HCT116 (cell line): ENCODE results near the gene NIM1K. TPM values are rescaled to one million over a fixed set of nuclear protein-coding genes. Genes with fewer than 3 reads are reported as not detected.

ENCODE experiments used
- ATAC-seq: fragments of 200-7000 bp; cut with Tn5 transposase; 2 replicates; pipeline ENCODE4 v1.9.1; 2020; ENCODE audit warnings: mild to moderate bottlenecking, moderate library complexity
- BruUV-seq: library from RNA; stranded (reverse); fragments of 400-500 nt; replicated peaks from 2 replicates; lab custom pipeline; 2021; lab: Mats Ljungman, UMichigan
- CTCF ChIA-PET: fragments of 300-600 bp; sonication (Branson Sonifier 250); formaldehyde crosslinking; loops from one replicate; lab custom pipeline; 2021; ENCODE audit warnings: antibody characterized with exemption; lab: Charles Lee
- POLR2A ChIA-PET: fragments of 300-600, 350-600 bp; sonication (Branson Sonifier 250); formaldehyde crosslinking; loops from one replicate; lab custom pipeline; 2021; ENCODE audit warnings: antibody characterized with exemption; lab: Charles Lee
- RAD21 ChIA-PET, 2 experiments: fragments of 300-600 bp; sonication (Branson Sonifier 250); formaldehyde crosslinking; loops; one replicate each; lab custom pipeline; 2023; ENCODE audit warnings: low total read pairs in 2 of 2; ENCODE audit not compliant: uncharacterized antibody in 2 of 2, unreplicated experiment in 2 of 2, low non-redundant PET in 1 of 2; lab: Charles Lee
- DNase-seq: peaks from one replicate; pipeline ENCODE4 v3.0.0-alpha.2; 2010; ENCODE audit warnings: low read depth, low spot score
- H2AFZ ChIP-seq: fragments of 200-600 bp; shearing (Covaris generic), sonication (generic); 2 replicates; pipeline ENCODE4 v1.6.1; 2017; ENCODE audit warnings: low read depth, mixed run types, mixed read lengths, antibody characterized with exemption, low read length; ENCODE audit not compliant: poor library complexity, severe bottlenecking
- H3K27ac ChIP-seq: 2 replicates; pipeline ENCODE4 v1.5.1; 2012; ENCODE audit warnings: low read depth, low read length
- H3K27me3 ChIP-seq: fragments of 200-600 bp; sonication (generic); 2 replicates; pipeline ENCODE4 v1.6.1; 2016; ENCODE audit warnings: mixed run types, low read length, mixed read lengths; ENCODE audit not compliant: insufficient read depth
- H3K36me3 ChIP-seq, 2 experiments: fragments of 200-500 bp in 1 of 2; fragments of 200-600 bp in 1 of 2; sonication (Bioruptor generic) in 1 of 2; sonication (generic) in 1 of 2; 2 replicates each; pipeline versions ENCODE4 v1.5.1 to v1.6.1; 2014 to 2016; ENCODE audit warnings: low read length in 2 of 2, inconsistent platforms in 1 of 2, mixed read lengths in 1 of 2, mixed run types in 1 of 2; ENCODE audit not compliant: insufficient read depth in 2 of 2, control insufficient read depth in 1 of 2
- H3K4me1 ChIP-seq, 2 experiments: fragments of 200-600 bp in 1 of 2; sonication (generic) in 1 of 2; 2 replicates each; pipeline versions ENCODE4 v1.5.1 to v1.6.1; 2012 to 2017; ENCODE audit warnings: low read length in 2 of 2, inconsistent platforms in 1 of 2, mild to moderate bottlenecking in 1 of 2, mixed read lengths in 1 of 2, mixed run types in 1 of 2, moderate library complexity in 1 of 2; ENCODE audit not compliant: insufficient read depth in 2 of 2, control insufficient read depth in 1 of 2
- H3K4me2 ChIP-seq: fragments of 200-600 bp; sonication (generic); 2 replicates; pipeline ENCODE4 v1.6.1; 2017; ENCODE audit warnings: mixed run types, low read length, mixed read lengths
- H3K4me3 ChIP-seq, 2 experiments: fragments of 200-600 bp in 1 of 2; sonication (generic) in 1 of 2; replicated peaks in 1 of 2; 2 replicates each; pipeline ENCODE4 v1.5.1; 2011 to 2016; ENCODE audit warnings: low read length in 2 of 2, control low read depth in 1 of 2, low read depth in 1 of 2, mild to moderate bottlenecking in 1 of 2, mixed read lengths in 1 of 2, mixed run types in 1 of 2
- H3K79me2 ChIP-seq: fragments of 200-600 bp; sonication (generic); 2 replicates; pipeline ENCODE4 v1.6.1; 2017; ENCODE audit warnings: mild to moderate bottlenecking, mixed run types, low read length, moderate library complexity, mixed read lengths; ENCODE audit not compliant: insufficient read depth
- H3K9ac ChIP-seq: fragments of 200-600 bp; sonication (generic); 2 replicates; pipeline ENCODE4 v1.6.1; 2016; ENCODE audit warnings: low read length, mixed read lengths
- H3K9me2 ChIP-seq: fragments of 200-600 bp; sonication (generic), shearing (Covaris generic); 2 replicates; pipeline ENCODE4 v1.6.1; 2017; ENCODE audit warnings: mixed run types, mild to moderate bottlenecking, moderate library complexity; ENCODE audit not compliant: insufficient read depth
- H3K9me3 ChIP-seq, 2 experiments: fragments of 200-500 bp in 1 of 2; fragments of 200-600 bp in 1 of 2; sonication (Bioruptor generic) in 1 of 2; sonication (generic) in 1 of 2; 2 replicates each; pipeline ENCODE4 v1.6.1; 2014 to 2017; ENCODE audit warnings: low read length in 2 of 2, mixed read lengths in 2 of 2, inconsistent platforms in 1 of 2, low read depth in 1 of 2, mild to moderate bottlenecking in 1 of 2, mixed run types in 1 of 2, moderate library complexity in 1 of 2; ENCODE audit not compliant: control insufficient read depth in 1 of 2, insufficient read depth in 1 of 2
- H4K20me1 ChIP-seq: fragments of 200-600 bp; sonication (generic), shearing (Covaris generic); 2 replicates; pipeline ENCODE4 v1.6.1; 2017; ENCODE audit warnings: mixed run types, mild to moderate bottlenecking, moderate library complexity; ENCODE audit not compliant: insufficient read depth
- ELF1 ChIP-seq: IDR thresholded peaks from 2 replicates; pipeline ENCODE4 v1.6.1; 2012; ENCODE audit warnings: low read depth, borderline replicate concordance
- EZH2 ChIP-seq: fragments of 200-600 bp; sonication (generic); IDR thresholded peaks from 2 replicates; pipeline ENCODE4 v1.6.1; 2017; ENCODE audit warnings: antibody characterized with exemption, mixed run types
- EZH2phosphoT487 ChIP-seq: fragments of 200-600 bp; IDR thresholded peaks from 2 replicates; pipeline ENCODE4 v1.6.1; 2018; ENCODE audit warnings: antibody characterized with exemption, borderline replicate concordance
- POLR2AphosphoS5 ChIP-seq: IDR thresholded peaks from 2 replicates; pipeline ENCODE4 v1.6.1; 2011; ENCODE audit warnings: mild to moderate bottlenecking, low read depth, low read length, moderate library complexity
- RAD21 ChIP-seq: IDR thresholded peaks from 2 replicates; pipeline ENCODE4 v1.6.1; 2012; ENCODE audit warnings: low read depth, mild to moderate bottlenecking
- SIN3A ChIP-seq: IDR thresholded peaks from 2 replicates; pipeline ENCODE4 v1.6.1; 2012; ENCODE audit warnings: low read depth
- TCF7L2 ChIP-seq: IDR thresholded peaks from 2 replicates; pipeline ENCODE4 v1.7.0; 2011; ENCODE audit warnings: borderline replicate concordance, inconsistent platforms; ENCODE audit not compliant: insufficient read depth, insufficient read length; ENCODE audit errors: extremely low read depth
- ZNF274 ChIP-seq: fragments of 200-500 bp; sonication (Bioruptor generic); IDR thresholded peaks from 2 replicates; pipeline ENCODE4 v1.6.1; 2014; ENCODE audit warnings: mild to moderate bottlenecking, low read depth, low read length, inconsistent platforms
- intact Hi-C: fragments of 100-400 bp; cut with micrococcal nuclease; formaldehyde crosslinking; loops from 2 replicates; pipeline ENCODE4 v1.10.0; 2022
- total RNA-seq: library from RNA; stranded (reverse); gene quantifications from one replicate; pipeline ENCODE4 v1.2.1, GENCODE V29; 2021; ENCODE audit not compliant: unreplicated experiment
- TF ChIP-seq, protein P1 (sequence below): IDR thresholded peaks from 2 replicates; pipeline ENCODE4 v1.6.1; 2012; ENCODE audit warnings: low read depth
- TF ChIP-seq, protein P2 (sequence below): IDR thresholded peaks from 2 replicates; pipeline ENCODE4 v1.6.1; 2011; ENCODE audit warnings: mild to moderate bottlenecking, low read length, moderate library complexity; ENCODE audit not compliant: insufficient replicate concordance; ENCODE audit errors: extremely low read depth

NIM1K gene
- total RNA-seq, 1 experiment from 2014 or later: 0.44 TPM

DNA sequence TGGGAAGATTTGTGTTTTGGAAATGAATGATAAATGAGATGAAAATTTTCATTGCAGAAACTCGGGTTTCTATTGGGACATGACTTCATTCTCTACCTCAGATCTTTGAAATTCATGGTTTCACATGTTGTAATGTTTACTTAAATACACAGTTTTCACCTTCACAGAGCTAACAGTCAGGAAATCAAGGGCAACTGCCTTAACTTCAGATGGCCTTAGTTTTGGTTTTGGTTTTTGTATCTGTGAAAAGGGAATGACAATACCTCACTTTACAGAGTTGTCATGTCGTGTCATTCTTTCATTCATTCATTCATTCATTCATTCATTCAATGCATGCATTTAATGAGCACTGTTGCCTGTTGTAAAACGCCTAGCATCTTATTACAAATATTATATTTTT, 41.9 kb downstream of the NIM1K start:
- intact Hi-C loops: no loop called here

DNA sequence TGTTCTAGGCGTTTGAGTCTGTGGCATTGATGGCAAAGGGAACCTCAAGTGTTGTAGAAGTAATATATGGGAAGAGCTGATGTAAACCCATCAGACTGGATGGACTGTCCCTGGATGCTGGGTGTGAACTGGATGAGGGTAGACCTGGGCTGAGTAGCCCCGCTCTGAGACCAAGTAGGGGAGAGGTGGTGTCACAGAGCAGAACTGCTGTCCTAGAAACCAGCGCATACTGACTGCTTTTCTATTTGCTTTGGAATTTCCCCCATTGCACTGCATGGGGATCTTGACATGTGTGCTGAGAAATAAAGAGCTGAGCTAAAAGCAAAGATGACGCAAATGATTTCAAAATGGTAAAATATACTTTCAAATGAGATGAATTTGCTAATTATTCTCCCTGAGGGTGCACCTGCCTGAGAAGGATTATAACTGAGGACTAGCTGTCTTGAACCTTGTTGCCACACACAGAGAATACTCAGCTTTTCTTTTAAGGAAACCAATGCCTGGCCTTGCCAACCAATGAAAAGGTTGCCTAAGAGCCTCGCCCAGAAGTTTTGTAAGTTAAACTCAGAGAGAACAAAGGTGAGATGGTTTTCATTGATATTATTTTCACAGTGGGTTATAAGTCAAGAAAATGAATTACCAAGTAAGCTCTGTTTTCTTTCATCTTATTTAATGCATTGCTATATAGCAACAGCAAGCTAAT, 44.8 kb downstream of the NIM1K start:
- ATAC-seq (no peak), DNase-seq (no peak)
- Histone ChIP-seq H3K4me3 (no peak overlapping the region), H2AFZ (no peak overlapping the region), H3K4me2 (no peak overlapping the region), H3K9ac (no peak overlapping the region), H3K9me3 (no peaks in the 10 kb centered on the region), H3K36me3 (no peaks in the 10 kb centered on the region), H3K79me2 (no peaks in the 10 kb centered on the region), H3K9me2 (no peaks in the 10 kb centered on the region), H3K27ac (no peak overlapping the region), H3K4me1 (no peaks in the 10 kb centered on the region), H4K20me1 (no peaks in the 10 kb centered on the region), H3K27me3 (no peaks in the 10 kb centered on the region)
- CTCF ChIA-PET: interaction anchor here (0.6 kb wide), 1 partner anchor 16 kb away, joined by 3 read pairs; no protein-coding TSS in a partner anchor
- TF ChIP-seq POLR2AphosphoS5 (no peak), ZNF274 (no peak), RAD21 (no peak), EZH2phosphoT487 (no peak), EZH2 (no peak), TCF7L2 (no peak)
- TF ChIP-seq, protein P1, sequence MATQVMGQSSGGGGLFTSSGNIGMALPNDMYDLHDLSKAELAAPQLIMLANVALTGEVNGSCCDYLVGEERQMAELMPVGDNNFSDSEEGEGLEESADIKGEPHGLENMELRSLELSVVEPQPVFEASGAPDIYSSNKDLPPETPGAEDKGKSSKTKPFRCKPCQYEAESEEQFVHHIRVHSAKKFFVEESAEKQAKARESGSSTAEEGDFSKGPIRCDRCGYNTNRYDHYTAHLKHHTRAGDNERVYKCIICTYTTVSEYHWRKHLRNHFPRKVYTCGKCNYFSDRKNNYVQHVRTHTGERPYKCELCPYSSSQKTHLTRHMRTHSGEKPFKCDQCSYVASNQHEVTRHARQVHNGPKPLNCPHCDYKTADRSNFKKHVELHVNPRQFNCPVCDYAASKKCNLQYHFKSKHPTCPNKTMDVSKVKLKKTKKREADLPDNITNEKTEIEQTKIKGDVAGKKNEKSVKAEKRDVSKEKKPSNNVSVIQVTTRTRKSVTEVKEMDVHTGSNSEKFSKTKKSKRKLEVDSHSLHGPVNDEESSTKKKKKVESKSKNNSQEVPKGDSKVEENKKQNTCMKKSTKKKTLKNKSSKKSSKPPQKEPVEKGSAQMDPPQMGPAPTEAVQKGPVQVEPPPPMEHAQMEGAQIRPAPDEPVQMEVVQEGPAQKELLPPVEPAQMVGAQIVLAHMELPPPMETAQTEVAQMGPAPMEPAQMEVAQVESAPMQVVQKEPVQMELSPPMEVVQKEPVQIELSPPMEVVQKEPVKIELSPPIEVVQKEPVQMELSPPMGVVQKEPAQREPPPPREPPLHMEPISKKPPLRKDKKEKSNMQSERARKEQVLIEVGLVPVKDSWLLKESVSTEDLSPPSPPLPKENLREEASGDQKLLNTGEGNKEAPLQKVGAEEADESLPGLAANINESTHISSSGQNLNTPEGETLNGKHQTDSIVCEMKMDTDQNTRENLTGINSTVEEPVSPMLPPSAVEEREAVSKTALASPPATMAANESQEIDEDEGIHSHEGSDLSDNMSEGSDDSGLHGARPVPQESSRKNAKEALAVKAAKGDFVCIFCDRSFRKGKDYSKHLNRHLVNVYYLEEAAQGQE: no peak
- TF ChIP-seq, protein P2, sequence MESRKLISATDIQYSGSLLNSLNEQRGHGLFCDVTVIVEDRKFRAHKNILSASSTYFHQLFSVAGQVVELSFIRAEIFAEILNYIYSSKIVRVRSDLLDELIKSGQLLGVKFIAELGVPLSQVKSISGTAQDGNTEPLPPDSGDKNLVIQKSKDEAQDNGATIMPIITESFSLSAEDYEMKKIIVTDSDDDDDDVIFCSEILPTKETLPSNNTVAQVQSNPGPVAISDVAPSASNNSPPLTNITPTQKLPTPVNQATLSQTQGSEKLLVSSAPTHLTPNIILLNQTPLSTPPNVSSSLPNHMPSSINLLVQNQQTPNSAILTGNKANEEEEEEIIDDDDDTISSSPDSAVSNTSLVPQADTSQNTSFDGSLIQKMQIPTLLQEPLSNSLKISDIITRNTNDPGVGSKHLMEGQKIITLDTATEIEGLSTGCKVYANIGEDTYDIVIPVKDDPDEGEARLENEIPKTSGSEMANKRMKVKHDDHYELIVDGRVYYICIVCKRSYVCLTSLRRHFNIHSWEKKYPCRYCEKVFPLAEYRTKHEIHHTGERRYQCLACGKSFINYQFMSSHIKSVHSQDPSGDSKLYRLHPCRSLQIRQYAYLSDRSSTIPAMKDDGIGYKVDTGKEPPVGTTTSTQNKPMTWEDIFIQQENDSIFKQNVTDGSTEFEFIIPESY: no peak
- no TSS peak for BruUV-seq
- POLR2A ChIA-PET: no interaction called here
- RAD21 ChIA-PET: no interaction called here
- intact Hi-C loops: no loop called here

More for the DNA sequence above, 41.9 kb downstream of the NIM1K start:
- H4K20me1 ChIP-seq: no peaks in the 10 kb centered on the region
- no peaks in the 10 kb centered on the region for H3K9me2 ChIP-seq
- H3K4me1 ChIP-seq: no peaks in the 10 kb centered on the region
- H3K79me2 ChIP-seq: no peaks in the 10 kb centered on the region
- no peak overlapping the region for H3K9ac ChIP-seq
- H3K4me3 ChIP-seq: no peak overlapping the region
- TF ChIP-seq ELF1 (no peak), SIN3A (no peak)
- ChIA-PET RAD21 (no interaction called here), CTCF (interaction anchor here (1.3 kb wide), 1 partner anchor 156 kb away, joined by 5 read pairs; no protein-coding TSS in a partner anchor), POLR2A (interaction anchor here (1.3 kb wide), 1 partner anchor 11 kb away, joined by 3 read pairs; no protein-coding TSS in a partner anchor)
- no peak overlapping the region for H2AFZ ChIP-seq
- no peak for DNase-seq
- ATAC-seq: no peak
- no peaks in the 10 kb centered on the region for H3K27me3 ChIP-seq
- H3K9me3 ChIP-seq: no peaks in the 10 kb centered on the region
- BruUV-seq: no TSS peak
- H3K27ac ChIP-seq: no peak overlapping the region
- H3K36me3 ChIP-seq: no peaks in the 10 kb centered on the region
- H3K4me2 ChIP-seq: no peak overlapping the region
